ENCODE measurements around the gene CACNB4. TPM values are rescaled to one million over a fixed set of nuclear protein-coding genes. Genes with fewer than 3 reads are reported as not detected.
"Not testable (repeated sequence)": the region's sequence is repeated elsewhere in the genome, so short reads cannot be mapped to it uniquely, and the experiment has no call there.

CACNB4 gene
- total RNA-seq, 1 donor = 0.84 TPM

DNA sequence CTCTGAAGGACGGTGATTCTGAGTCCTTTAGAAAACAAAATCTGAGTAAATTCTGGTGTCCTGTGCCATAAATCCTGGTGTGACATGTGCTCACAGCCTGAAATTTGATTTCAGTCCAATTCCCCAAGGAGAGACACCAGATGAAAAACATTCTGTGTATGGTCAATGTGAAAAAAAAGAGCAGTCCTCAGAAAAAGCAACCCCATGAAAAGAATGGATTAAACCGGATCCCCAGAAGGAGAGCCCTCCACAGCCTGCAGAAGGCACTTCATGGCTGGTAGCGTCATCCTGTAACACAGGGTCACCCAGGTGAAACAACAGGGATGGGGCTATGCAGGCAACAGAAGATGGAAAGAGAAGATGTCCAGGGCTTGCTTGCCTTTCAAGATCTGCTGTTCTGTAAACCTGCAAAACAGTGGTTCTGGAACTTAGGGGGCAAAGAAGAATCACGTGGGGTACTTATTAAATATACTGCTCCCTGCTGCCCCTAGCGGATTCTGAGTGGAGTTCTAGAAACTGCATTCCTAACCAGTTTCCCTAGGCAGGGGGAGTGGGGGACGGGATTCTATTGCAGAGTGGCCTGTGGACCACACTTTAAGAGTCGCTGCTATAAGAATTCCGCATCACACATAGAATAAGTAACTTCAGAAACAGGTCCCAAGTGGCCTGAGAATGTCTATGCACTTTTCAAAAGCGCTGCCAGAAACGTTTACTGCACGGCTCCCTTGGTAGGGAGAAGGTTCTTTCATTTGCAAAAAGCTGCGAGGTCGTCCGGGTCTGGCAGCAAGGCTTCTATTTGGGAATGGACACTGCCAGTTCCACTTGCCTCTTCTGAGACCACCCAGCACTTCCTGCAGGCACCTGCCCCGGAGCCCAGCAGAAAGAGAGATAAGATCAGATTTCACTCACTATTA, 151.7 kb downstream of the CACNB4 start:
- peak overlapping the region; percentile 29 for H3K4me3 ChIP-seq (ENCODE audit: low read length)
- peaks cover 24% of the 10 kb centered on the region for H3K4me1 ChIP-seq (ENCODE audit: insufficient read depth, low read length)
- H3K9me3 ChIP-seq (ENCODE audit: low read depth, low read length) = peaks cover 4% of the 10 kb centered on the region
- no peaks in the 10 kb centered on the region for H3K27me3 ChIP-seq (ENCODE audit: insufficient read depth, low read length)

DNA sequence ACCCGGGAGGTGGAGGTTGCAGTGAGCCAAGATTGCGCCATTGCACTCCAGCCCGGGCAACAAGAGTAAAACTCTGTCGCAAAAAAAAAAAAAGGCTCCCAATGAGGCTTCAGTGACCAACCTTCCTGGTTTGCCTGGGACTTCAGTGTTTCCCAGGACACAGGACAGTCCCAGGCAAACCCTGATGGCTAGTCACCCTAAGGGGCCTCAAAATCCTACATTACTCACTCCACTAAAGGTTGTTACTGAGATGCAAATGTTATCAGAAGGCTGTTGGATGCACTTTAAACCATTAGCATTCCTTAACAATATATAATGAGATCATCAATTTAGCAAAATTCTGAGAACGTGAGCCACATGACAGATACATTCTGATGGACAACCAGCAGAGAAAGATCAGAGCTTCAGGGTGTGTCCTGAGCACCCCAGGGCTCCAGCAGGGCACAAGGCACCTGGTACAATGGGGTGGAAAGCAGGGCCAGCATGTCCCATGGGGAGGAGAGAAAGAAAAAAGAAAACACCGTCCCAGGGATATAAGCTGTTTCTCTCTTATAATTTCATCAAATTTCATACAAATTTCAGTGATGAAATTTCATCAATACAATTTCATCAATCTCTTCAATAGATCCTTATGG, 152.5 kb downstream of the CACNB4 start:
- H3K4me1 ChIP-seq (ENCODE audit: insufficient read depth, low read length) = peaks cover 24% of the 10 kb centered on the region
- no peak overlapping the region for H3K4me3 ChIP-seq (ENCODE audit: low read length)
- H3K27me3 ChIP-seq (ENCODE audit: insufficient read depth, low read length) = no peaks in the 10 kb centered on the region
- H3K9me3 ChIP-seq (ENCODE audit: low read depth, low read length) = peaks cover 4% of the 10 kb centered on the region

DNA sequence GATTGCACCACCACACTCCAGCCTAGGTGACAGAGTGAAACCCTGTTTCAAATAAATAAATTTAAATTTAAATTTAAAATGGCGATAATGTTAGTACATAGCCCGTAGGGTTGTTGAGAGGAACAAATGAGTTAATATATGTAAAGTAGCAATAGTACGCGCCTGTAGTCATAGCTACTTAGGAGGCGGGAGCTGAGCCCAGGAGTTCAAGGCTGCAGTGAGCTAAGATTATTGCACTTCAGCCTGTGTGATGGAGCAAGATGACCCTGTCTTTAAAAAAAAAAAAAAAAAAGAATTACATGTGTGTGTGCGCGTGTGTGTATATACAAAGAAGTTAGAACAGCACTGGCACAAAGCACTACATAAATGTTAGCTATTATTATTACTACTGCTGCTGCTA, 153.2 kb downstream of the CACNB4 start:
- Histone ChIP-seq H3K4me3 (ENCODE audit: low read length) (no peak overlapping the region), H3K27me3 (ENCODE audit: insufficient read depth, low read length) (no peaks in the 10 kb centered on the region), H3K9me3 (ENCODE audit: low read depth, low read length) (peaks cover 4% of the 10 kb centered on the region), H3K4me1 (ENCODE audit: insufficient read depth, low read length) (peaks cover 24% of the 10 kb centered on the region)

DNA sequence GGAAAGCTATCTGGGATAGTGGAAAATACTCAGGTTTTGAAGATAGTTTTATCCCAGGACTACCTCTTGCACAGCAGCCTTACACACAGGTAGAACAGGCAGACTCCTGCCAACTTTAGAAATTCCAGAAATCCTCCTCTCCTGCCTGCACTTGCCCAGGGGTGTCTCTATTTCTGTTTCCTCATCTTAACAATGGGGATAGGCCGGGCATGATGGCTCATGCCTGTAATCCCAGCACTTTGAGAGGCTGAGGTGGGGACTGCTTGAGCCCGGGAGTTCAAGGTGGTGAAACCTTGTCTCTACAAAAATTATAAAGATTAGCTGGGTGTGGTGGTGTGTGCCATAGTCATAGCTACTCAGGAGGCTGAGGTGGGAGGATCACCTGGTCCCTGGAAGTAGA, 153.7 kb downstream of the CACNB4 start:
- no peaks in the 10 kb centered on the region for H3K27me3 ChIP-seq (ENCODE audit: insufficient read depth, low read length)
- H3K9me3 ChIP-seq (ENCODE audit: low read depth, low read length) = peaks cover 4% of the 10 kb centered on the region
- peaks cover 24% of the 10 kb centered on the region for H3K4me1 ChIP-seq (ENCODE audit: insufficient read depth, low read length)
- no peak overlapping the region for H3K4me3 ChIP-seq (ENCODE audit: low read length)

DNA sequence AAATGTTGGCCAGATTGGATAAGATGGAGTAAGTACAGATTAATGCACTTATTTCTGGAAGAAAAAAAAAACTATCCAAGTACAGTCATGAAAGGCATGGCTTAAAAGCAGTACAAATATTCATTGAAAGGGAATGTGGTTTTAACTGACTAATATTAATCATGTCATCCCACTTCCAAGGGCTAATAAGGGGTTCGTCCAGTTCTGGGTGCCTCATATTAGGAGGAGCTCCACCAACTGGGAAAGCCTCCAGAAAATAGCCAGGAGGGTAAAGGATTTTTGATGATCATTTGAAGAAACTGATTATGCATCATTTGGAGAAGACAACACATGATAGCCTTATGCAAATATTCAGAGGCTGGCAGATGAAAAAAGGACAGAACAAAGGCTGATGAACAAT, 155.4 kb downstream of the CACNB4 start:
- H3K27me3 ChIP-seq (ENCODE audit: insufficient read depth, low read length) = no peaks in the 10 kb centered on the region
- peaks cover 4% of the 10 kb centered on the region for H3K9me3 ChIP-seq (ENCODE audit: low read depth, low read length)
- no peak overlapping the region for H3K4me3 ChIP-seq (ENCODE audit: low read length)
- peaks cover 22% of the 10 kb centered on the region for H3K4me1 ChIP-seq (ENCODE audit: insufficient read depth, low read length)

DNA sequence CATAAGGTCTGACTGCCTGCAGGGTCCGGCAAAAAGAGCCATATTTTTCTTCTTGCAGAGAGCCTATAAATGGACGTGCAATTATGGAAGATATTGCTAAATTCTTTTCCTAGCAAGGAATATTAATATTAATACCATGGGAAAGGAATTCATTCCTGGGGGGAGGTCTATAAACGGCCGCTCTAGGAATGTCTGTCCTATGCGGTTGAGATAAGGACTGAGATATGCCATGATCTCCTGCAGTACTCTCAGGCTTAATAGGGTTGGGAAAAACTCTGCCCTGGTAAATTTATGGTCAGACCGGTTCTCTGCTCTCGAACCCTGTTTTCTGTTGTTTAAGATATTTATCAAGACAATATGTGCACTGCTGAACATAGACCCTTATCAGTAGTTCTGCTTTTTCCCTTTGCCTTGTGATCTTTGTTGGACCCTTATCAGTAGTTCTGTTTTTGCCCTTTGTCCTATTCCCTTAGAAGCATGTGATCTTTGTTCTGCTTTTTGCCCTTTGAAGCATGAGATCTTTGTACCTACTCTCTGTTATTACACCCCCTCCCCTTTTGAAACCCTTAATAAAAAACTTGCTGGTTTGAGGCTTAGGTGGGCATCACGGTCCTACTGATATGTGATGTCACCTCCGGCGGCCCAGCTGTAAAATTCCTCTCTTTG, 156.2 kb downstream of the CACNB4 start:
- not testable (repeated sequence) for H3K9me3 ChIP-seq (ENCODE audit: low read depth, low read length); H3K4me3 ChIP-seq (ENCODE audit: low read length); H3K27me3 ChIP-seq (ENCODE audit: insufficient read depth, low read length)
- peaks cover 14% of the 10 kb centered on the region for H3K4me1 ChIP-seq (ENCODE audit: insufficient read depth, low read length)

DNA sequence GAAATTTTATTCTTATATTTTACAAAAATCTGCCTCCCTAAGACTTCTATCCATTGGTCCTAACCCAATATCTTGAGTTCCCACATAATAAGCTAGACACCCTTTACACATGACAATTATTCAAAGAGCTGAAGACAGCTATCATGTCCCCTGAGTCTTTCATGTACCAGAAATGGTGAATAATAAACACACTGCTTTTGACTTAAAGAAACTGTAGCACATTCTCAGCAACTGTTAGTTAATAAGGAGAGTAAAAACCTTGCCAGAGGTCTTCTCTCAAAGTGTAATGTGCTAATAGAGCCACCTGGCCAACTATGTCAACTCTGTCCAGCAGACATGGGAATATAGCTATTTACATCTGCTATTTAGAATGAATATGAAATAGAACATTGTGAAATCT, 160.9 kb downstream of the CACNB4 start:
- H3K9me3 ChIP-seq (ENCODE audit: low read depth, low read length) = no peaks in the 10 kb centered on the region
- no peaks in the 10 kb centered on the region for H3K27me3 ChIP-seq (ENCODE audit: insufficient read depth, low read length)
- no peaks in the 10 kb centered on the region for H3K4me1 ChIP-seq (ENCODE audit: insufficient read depth, low read length)
- H3K4me3 ChIP-seq (ENCODE audit: low read length) = no peak overlapping the region

DNA sequence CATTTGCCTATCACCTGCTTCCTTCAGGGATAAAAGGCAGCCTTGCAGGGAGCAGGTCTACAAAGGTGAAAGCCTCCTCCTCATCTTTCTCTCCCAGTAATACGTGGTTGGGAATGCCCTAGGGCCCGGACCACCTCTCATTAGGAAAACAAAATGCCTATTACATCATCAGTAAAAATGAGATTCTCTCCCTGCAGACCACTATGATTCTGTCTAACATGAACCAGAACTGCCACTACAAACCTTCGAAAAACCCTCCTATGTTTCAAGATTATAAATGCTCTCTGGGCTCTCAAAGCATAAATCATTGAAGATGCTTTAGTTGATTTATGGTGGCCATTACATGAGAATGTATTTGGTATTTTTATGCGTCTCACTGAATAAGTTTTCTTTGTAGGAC, 162.2 kb downstream of the CACNB4 start:
- H3K27me3 ChIP-seq (ENCODE audit: insufficient read depth, low read length) = no peaks in the 10 kb centered on the region
- no peaks in the 10 kb centered on the region for H3K9me3 ChIP-seq (ENCODE audit: low read depth, low read length)
- no peak overlapping the region for H3K4me3 ChIP-seq (ENCODE audit: low read length)
- no peaks in the 10 kb centered on the region for H3K4me1 ChIP-seq (ENCODE audit: insufficient read depth, low read length)

DNA sequence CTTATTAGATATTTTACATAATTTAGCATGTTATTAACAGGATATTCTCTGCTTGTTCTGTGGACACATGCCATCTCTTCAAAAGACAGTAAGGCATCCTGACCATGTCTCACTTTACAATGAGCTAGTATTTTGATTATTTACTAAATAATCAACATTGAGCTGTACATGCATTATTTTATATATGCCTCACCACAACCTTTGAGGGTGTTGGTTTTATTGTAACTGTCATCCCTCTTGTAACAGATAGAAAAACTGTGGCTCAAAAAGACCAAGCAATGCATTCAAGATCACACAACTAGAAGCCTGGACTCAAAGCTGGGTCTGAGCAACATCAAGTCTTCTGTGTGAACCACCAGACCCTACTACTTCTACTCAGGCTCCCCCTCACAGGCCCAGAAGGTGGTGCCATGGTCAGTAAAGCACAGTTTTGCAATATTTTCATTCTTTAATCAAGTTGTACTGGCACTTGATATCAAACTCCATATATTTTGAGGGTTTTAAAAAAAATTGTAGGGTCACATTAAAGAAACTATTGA, 165.5 kb downstream of the CACNB4 start:
- Histone ChIP-seq H3K4me3 (ENCODE audit: low read length) (no peak overlapping the region), H3K9me3 (ENCODE audit: low read depth, low read length) (no peaks in the 10 kb centered on the region), H3K4me1 (ENCODE audit: insufficient read depth, low read length) (peaks cover 7% of the 10 kb centered on the region), H3K27me3 (ENCODE audit: insufficient read depth, low read length) (no peaks in the 10 kb centered on the region)

DNA sequence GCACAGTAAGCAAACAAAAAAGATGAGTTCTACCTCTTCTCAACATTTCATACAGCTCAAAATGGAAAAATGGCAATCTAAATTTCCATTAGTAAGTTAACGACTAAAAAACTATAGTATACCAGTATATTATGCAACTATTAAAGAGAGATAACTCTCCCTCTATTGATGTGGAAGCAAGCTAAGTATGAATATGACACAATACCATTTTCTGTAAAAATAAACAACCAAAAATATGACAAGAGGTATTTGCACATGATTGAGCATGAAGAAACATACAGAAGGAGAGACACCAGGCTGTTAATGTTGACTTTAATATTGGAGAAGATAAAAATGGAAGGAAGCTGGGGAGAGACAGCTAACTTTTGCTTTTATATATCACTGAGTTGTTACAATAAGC, 167.1 kb downstream of the CACNB4 start:
- peaks cover 19% of the 10 kb centered on the region for H3K4me1 ChIP-seq (ENCODE audit: insufficient read depth, low read length)
- H3K9me3 ChIP-seq (ENCODE audit: low read depth, low read length) = no peaks in the 10 kb centered on the region
- H3K27me3 ChIP-seq (ENCODE audit: insufficient read depth, low read length) = no peaks in the 10 kb centered on the region
- no peak overlapping the region for H3K4me3 ChIP-seq (ENCODE audit: low read length)

DNA sequence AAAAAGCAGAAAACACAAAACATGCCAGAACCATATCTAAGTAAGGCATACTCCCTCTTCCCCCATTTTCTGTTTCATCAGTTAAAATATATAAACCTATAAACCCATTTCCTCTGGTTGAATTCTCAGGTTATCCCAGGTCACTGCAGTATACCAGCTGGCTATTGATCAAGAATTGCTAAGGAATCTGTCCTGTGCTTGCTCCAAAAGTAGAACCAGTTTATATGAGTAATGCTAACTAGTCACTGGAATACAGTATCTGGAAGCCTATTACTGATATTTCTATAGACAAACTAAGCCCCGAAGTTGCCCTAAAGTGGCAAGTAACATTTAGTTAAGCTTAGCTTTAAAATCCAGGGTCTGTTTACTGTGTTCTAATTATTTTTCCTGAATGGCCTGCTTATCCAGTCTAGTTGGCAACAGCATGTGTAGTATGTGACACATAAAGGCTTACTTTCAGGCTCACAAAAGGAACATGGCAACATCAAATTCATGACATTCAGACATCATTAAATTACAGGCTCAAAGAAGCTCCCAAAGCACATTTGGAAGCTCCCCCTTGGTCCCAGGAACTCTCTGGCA, 167.7 kb downstream of the CACNB4 start:
- Histone ChIP-seq H3K4me1 (ENCODE audit: insufficient read depth, low read length) (peaks cover 19% of the 10 kb centered on the region), H3K9me3 (ENCODE audit: low read depth, low read length) (no peaks in the 10 kb centered on the region), H3K27me3 (ENCODE audit: insufficient read depth, low read length) (no peaks in the 10 kb centered on the region), H3K4me3 (ENCODE audit: low read length) (no peak overlapping the region)

DNA sequence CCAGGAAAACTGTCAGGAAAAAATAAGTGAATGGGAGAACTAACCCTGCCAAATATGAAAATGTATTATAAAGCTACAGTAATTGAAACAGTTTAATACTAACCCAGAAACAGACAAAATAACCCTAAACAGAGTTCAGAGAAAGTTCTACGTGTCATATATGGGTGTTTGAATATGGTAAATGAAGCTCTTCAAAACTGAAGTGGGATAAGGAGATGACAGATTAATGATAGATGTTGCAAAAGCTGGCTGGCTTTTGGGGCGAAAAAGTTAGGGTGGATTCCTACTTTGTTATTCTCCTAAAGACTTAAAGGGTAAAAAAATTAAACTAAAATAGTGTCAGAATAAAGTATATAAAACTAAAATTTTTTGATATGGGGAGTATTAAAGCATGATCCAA, 168.8 kb downstream of the CACNB4 start:
- Histone ChIP-seq H3K4me3 (ENCODE audit: low read length) (no peak overlapping the region), H3K4me1 (ENCODE audit: insufficient read depth, low read length) (peaks cover 19% of the 10 kb centered on the region), H3K27me3 (ENCODE audit: insufficient read depth, low read length) (no peaks in the 10 kb centered on the region), H3K9me3 (ENCODE audit: low read depth, low read length) (no peaks in the 10 kb centered on the region)

DNA sequence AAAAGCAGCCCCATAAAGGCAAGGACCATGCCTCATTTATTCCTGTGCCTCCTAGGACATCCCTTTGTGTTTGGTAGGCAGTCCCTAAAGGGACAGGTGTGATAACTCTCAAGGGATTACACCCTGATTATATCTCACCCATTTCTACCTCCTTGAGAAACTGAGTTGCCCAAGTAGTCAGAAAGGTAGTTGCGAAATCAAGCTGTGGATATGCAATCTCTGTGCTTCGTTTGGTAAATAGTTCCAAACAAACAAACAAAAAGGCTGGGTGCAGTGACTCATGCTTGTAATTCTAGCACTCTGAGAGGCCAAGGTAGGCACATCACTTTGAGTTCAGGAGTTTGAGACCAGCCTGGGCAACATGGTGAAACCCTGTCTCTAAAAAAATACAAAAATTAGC, 170.5 kb downstream of the CACNB4 start:
- Histone ChIP-seq H3K9me3 (ENCODE audit: low read depth, low read length) (no peaks in the 10 kb centered on the region), H3K4me3 (ENCODE audit: low read length) (no peak overlapping the region), H3K4me1 (ENCODE audit: insufficient read depth, low read length) (peaks cover 22% of the 10 kb centered on the region), H3K27me3 (ENCODE audit: insufficient read depth, low read length) (no peaks in the 10 kb centered on the region)

DNA sequence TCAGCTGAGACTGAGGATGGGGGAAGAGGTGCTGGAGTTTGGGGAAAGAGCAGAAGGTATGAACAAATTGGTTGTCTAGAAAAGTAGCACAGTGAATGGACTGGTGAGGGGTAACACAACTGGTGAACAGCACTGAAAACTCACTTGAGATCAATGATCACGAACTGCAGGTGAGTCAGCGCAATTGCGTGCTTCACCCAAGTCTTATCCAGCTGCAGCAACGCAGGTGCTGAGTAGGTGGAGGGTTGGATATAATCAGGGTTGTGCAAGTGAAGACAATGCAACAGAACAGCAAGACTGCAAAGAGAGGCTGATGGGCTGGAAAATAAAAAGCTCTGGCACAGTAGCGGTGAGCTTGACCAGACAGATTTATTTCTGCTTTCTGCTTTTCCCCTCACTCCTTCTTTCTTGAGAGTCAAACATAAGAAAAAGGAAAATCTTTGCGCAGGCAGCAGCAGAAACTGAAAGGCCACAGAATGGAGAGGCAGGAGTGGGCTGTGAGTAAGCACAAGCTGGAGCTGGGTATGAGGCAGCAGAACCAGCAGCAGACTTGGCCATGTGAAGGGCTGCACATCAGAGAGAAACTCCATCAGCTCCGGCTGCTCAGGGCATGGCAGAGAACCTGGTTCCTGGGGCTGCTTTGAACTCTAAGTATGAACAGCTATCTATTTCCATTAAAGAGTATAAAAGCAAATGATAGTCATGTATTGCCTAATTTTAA, 171.2 kb downstream of the CACNB4 start:
- no peaks in the 10 kb centered on the region for H3K9me3 ChIP-seq (ENCODE audit: low read depth, low read length)
- H3K4me1 ChIP-seq (ENCODE audit: insufficient read depth, low read length) = peaks cover 30% of the 10 kb centered on the region

More for the DNA sequence above, 171.2 kb downstream of the CACNB4 start:
- H3K27me3 ChIP-seq (ENCODE audit: insufficient read depth, low read length) = no peaks in the 10 kb centered on the region
- H3K4me3 ChIP-seq (ENCODE audit: low read length) = no peak overlapping the region
